OCI-M1 (cell line): Measurements from ENCODE around the gene ZNF681.
"Not testable (repeated sequence)": the region's sequence is repeated elsewhere in the genome, so short reads cannot be mapped to it uniquely, and the experiment has no call there.

ENCODE experiments used
- DNase-seq: peaks from one replicate; lab custom pipeline; 2025; lab: John Stamatoyannopoulos, UW

Gene ZNF681

DNA sequence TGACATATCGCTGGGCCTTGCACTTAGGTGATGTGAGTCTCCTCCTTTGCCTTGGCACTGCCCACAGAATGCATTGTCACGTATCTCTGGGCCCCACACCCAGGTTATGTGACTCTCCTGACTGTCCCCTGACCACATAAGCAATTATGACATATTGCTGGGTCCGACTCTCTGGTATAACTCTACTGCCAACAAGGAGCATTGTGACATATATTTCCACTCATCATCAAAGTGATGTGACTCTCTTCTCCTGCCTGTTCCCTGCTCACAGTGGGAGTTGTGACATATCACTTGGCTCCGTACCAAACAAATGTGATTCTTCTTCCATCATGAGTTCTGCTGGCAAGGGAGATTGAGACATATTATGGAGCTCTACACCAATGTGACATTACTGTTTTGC lies 15.4 kb upstream of the ZNF681 start:
- no peak for DNase-seq

DNA sequence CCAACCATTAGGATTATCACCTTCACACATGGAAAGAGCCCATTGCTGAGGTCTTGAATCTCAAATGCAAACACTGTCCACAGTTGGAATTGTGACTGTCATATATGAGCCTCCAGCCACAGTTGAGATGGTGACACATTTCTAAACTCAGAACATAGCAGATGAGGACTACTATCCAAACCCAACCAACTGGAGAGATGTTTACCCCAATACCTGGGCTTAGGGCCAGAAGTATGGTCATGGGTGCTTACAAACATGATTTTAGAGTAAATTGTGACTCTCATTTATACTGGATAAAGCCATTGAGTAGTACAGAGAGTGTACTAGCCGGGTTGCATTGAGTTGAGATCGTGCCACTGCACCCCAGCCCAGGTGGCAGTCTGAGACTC lies 14.0 kb upstream of the ZNF681 start:
- DNase-seq, result no peak

DNA sequence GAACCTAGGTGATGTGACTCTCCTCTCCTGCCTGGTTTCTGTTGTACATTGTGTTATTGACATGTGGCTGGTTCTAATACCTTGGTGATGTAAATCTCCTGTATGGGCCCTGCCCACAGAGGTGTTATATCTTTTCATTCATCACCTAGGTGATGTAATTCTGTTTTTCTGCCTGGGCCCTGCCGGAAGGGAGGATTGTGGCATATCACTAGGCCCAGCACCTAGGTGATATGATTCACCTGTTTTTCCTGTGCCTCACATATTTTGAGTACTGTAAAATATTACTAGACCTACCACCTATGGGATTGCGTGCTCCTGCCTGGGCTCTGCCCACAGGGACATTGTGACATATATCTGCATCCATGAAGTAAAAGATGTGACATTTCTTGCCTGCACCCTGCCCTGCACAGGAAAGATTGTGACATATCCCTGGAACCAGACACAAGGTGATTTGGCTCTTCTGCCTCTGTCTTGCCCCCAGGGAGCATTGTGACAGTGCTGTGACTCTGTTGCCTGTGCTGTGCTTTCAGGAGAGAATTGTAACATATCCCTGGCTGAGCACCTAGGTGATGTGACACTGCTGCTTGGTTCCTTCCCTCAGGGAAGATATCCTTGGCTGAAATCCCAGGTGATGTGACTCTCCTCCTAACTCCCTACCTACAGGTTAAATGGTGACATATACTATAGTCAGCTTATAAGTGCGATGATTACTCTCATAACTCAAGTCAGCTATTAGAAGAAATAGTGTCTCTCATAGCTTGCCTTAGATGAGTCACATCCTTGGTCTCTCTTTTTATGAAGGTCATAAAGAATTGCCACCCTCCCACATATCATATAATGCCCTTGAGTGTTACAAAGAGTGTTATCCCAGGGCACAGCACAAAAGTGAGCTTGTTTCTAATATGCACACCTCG lies 13.3 kb upstream of the ZNF681 start:
- DNase-seq, result no peak

DNA sequence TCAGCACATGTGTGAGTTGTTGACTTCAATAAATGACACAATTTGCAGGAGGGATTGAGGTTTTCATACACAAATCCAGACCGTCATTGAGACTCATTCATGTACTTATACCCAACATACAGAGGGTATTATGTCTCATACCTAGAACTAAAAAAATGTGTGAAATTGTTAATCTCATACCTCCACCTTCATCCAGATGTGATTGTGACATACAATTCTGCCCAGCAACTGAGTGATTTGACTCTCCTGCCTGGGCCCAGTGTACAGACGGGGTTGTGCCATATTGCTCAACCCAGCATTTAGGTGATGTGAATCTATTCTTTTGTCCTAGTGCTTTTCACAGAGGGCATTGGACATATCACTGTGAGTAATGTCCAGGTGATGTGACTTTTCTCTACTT lies 12.6 kb upstream of the ZNF681 start:
- DNase-seq, result no peak

DNA sequence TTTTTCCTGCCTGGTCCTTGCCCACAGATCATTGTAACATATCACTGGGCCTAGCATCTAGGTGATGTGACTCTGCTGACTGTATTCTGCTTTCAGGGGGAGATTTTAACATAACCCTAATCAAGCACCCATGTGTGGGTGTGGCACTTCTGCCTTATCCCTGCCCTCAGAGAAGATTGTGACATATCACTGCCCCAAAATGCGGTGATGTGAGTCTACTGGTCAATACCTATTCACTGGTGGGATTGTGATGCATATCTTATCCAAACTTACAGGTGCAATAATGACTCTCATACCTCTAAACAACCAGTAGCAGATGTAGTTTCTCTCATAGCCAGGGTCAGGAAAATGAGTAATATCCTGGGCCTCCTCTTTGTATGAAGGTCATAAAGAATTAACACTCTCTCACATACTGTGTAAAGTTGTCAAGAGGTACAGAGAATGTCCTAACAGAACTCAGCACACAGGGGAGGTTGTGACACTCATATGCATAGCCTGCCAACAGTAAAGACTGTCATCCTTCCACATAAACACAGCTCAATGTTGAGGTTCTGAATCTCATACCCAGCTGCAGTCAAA lies 12.1 kb upstream of the ZNF681 start:
- DNase-seq, result no peak

DNA sequence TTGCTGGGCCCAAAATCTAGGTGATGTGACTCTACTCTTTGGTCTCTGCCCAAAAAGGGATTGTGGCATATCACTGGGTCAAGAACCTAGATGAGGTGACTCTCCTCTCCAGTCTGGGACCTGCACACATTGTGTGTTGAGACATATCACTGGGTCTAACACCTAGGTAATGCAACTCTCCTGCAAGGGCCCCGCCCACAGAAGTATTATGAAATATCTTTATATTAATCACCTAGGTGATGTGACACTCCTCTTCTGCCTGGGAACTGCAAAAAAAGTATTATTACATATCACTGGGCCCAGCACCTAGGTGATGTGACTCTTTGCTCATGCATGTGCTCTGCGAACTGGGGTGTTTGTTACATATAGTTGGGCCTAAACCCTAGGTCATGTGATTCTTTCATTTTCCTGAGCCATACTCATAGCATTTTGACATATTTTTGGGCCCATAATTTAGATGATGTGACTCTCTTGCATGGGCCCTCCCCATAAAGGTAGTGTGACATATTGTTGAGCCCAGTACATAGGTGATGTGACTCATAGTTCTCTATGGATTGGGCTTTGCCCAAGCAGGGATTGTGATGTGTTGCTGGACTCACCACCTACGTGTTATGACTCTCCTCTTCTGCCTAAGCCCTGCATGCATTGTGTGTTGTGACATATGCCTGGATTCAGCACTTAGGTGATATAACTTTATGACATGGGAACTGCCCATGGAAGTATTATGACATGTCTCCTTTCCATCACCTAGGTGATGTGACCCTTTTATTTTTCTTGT lies 11.2 kb upstream of the ZNF681 start:
- no peak for DNase-seq

DNA sequence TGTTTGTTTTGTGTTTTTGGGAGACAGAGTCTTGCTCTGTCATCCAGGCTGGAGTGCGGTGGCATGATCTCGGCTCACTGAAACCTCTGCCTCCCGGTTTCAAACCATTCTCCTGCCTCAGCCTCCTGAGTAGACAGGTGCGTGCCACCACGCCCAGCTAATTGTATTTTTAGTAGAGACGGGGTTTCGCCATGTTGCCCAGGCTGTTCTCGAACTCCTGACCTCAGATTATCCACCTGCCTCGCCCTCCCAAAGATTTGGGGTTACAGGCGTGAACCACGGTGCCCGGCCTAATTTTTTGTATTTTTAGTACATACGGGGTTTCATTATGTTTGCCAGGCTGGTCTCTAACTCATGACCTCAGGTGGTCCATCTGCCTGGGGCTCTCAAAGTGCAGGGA lies 8.3 kb upstream of the ZNF681 start:
- DNase-seq, result no peak

DNA sequence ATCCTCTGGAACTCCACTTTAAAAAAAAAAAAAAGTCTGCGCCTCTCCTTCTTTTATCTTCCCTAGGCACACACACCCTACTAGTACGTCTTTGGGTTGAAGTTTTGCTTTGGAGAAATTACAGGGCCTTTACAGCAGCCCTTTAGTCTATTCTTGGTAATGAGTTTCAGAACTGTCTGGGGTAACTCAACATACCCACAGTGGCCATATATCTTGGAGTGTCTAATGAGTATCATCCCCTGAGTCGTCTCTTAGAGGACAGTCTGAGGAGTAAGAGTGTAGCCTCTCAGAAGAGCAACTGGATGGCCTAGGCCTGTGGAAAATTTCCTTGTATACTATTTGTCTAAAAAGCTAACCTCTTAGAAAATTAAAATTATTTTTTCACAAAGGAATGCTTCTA lies 6.1 kb upstream of the ZNF681 start:
- DNase-seq, result no peak

DNA sequence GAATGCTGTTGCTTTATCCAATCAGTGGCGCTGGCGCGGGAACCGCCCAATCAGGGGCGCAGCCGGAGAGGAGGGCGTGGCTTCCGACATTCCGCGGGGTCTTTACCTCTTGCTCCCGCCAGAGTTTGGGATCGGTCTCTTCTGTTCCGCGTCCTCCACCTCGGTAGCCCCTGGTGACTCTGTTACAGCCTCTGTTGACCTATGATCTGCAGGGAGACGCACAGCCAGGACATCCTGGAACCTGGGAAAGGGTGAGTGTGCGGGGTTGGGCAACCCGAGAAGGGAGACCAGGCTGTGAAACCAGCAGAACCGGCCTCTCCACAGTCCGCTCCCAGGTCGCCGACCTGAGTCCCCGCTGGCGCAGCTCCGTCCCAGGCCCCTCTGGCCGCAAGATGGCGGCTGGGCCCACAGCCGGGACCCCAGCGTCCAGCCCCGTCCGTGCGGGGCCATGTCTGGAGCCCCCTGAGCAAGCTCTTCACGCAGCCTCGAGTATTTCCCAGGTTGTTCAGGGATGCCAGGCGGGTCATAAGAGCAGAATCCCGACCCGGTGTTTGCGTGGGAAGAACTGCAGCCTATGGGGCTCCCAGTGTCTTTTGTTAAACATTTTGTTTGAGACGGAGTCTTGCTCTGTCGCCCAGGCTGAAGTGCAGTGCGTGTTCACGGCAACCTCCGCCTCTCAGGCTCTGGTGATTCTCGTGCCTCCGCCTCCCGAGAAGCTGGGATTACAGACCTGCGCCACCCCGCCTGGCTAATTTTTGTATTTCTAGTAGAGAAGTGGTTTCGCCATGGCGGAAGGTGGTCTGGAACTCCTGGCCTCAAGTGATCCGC lies 4.4 kb upstream of the ZNF681 start:
- DNase-seq, result peak; percentile 90

DNA sequence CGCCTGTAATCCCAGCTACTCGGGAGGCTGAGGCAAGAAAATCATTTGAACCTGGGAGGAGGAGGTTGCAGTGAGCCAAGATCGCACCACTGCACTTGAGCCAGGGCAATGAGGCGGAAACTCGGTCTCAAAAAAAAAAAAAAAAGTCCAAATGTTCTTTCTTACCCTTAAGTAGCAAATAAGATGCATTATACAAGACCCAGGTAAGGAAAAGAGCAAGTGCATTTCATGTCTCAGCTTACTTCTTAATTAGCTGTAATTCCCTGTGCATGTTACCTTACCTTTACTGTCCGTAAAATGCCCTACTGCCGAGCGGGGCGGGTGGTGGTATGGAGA lies 3.8 kb upstream of the ZNF681 start:
- DNase-seq, result no peak

DNA sequence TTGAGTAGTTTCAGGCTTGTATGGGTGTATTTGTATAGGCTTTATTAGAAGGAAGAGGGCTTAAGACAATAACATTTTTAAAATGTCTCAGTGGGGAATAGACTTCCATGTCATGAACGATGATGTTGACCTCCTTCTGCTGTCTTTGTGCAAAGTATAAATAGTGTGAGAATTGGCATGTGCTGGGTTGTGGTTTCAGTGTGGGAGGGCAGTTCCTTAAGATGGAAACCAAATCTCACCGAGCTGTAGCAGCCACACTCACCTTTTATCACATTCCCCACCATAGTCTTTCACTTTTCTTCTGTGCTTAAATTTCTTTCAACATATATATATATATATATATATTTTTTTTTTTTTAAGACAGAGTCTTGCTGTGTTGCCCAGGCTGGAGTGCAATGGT lies 1.6 kb upstream of the ZNF681 start:
- not testable (repeated sequence) for DNase-seq

DNA sequence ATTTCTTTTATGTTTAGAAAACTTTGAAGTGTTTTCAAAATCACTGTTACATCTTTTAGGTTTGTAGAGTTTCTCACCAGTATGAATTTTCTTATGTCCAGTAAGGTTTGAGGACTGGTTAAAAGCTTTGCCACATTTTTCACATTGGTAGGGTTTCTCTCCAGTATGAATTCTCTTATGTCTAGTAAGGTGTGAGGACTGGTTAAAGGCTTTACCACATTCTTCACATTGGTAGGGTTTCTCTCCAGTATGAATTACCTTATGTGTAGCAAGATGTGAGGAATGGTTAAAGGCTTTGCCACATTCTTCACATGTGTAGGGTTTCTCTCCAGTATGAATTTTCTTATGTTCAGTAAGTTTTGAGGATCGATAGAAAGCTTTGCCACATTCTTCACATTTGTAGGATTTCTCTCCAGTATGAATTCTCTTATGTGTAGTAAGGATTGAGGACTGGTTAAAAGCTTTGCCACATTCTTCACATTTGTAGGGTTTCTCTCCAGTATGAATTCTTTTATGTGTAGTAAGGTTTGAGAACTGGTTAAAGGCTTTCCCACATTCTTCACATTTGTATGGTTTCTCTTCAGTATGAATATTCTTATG lies 15.0 kb downstream of the ZNF681 start:
- not testable (repeated sequence) for DNase-seq

DNA sequence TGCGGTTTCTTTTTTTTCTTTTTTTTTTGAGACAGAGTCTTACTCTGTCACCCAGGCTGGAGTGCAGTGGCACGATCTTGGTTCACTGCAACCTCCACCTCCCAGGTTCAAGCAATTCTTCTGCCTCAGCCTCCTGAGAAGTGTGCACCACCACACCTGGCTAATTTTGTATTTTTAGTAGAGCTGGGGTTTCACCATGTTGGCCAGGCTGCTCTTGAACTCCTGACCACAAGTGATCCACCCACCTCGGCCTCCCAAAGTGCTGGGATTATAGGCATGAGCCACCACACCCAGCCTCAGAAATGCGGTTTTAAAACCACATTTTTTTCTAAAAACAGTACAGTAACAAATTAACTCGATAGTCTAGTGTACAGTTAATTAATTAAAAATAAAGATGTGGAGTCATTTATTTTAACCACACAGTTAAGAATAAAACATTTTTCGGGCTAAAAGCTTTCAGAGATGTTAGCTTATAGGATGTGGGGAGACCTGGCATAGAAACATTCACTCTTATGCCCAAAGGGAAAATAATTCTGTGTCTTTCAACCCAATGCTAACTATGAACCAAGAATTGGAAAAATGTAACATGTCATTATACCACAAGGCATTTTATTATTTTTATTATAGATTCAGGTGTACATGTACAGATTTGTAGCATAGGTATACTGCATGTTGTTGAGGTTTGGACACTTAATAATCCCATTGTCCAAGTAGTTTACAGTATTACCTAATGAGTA lies 27.8 kb downstream of the ZNF681 start:
- not testable (repeated sequence) for DNase-seq

DNA sequence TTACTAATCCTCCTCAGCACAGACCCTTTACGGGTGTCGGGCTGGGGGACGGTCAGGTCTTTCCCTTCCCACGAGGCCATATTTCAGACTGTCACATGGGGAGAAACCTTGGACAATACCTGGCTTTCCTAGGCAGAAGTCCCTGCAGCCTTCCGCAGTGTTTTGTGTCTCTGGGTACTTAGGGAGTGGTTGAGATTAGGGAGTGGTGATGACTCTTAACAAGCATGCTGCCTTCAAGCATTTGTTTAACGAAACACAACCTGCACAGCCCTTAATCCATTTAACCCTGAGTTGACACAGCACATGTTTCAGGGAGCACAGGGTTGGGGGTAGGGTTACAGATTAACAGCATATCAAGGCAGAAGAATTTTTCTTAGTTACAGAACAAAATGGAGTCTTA lies 34.5 kb downstream of the ZNF681 start:
- DNase-seq, result peak; percentile 76

DNA sequence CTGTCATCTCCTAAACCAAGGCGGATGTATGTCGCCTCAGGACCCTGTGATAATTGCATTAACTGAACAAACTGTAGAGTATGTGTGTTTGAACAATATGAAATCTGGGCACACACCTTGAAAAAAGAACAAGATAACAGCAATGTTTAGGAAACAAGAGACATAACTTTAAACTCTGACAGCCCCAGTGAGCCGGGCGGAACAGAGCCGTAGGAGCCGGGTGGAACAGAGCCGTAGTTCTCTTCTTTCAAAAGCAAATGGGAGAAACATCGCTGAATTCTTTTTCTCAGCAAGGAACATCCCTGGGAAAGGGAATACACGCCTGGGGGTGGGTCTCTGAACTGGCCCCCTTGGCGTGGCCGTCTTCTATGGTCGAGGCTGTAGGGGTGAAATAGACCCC lies 39.9 kb downstream of the ZNF681 start:
- no peak for DNase-seq

DNA sequence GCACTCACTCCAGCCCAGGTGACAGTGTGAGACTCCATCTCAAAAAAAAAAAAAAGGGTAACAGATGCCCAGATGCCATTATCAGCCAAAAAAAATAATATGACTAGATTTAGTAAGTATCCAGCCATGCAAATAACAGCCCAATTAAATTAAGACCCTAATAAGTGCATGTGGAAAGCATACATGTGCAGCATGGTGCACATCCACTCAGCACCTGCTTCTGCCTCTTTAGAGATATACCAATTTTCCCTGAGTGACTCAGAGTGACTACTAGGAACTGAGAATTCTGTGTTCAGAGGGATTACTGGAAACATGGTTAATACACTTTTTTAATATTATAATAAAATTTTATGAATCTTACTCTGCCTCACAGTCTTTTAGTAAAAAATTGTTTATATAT lies 41.9 kb downstream of the ZNF681 start:
- no peak for DNase-seq

DNA sequence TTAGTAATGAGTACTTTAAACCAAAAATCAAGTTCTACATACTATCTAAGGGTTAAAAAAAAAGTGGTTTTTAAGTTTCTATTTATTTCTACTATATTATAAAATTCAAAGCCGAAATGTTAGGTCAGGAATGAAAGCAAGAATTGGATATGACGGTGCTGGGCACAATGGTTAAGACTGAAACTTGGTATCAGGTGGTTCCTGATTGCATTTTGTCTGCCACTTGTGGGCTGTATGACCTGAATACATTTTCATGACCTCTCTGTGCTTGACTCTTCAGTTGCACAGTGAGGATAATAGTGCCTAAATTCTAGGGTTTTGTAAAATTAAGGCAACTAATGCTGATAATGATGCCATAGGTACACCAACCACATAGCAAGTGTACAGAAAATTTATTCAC lies 49.3 kb downstream of the ZNF681 start:
- DNase-seq, result no peak

DNA sequence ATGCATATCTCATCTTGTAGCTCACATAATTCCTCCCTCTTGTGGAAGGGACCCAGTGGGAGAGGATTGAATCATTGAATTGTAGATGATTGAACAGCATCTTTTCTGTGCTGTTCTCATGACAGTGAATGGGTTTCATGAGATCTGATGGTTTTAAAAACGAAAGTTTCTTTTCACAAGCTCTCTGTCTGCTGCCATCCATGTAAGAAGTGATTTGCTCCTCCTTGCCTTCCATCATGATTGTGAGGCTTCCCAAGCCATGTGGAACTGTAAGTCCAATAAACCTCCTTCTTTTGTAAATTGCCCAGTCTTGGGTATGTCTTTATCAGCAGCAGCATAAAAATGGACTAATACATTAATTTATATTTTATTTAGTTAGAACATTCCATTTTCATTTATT lies 52.0 kb downstream of the ZNF681 start:
- DNase-seq, result no peak

DNA sequence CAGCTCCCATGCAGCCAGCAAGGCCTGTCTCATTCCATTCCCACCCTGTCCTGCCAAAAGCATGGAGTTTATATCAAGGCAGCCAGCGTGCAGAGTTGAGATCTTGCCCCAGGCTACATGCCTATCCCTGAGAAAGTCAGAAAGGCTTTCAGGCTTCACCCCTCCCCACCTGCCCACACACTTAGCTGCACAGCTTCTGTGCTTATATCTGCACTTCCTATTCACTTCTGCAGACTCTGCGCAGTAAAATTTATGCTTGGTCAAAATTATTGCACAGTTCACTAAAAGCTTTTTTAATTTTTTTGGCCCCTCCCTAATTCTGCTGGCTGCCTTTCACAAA lies 59.2 kb downstream of the ZNF681 start:
- no peak for DNase-seq

DNA sequence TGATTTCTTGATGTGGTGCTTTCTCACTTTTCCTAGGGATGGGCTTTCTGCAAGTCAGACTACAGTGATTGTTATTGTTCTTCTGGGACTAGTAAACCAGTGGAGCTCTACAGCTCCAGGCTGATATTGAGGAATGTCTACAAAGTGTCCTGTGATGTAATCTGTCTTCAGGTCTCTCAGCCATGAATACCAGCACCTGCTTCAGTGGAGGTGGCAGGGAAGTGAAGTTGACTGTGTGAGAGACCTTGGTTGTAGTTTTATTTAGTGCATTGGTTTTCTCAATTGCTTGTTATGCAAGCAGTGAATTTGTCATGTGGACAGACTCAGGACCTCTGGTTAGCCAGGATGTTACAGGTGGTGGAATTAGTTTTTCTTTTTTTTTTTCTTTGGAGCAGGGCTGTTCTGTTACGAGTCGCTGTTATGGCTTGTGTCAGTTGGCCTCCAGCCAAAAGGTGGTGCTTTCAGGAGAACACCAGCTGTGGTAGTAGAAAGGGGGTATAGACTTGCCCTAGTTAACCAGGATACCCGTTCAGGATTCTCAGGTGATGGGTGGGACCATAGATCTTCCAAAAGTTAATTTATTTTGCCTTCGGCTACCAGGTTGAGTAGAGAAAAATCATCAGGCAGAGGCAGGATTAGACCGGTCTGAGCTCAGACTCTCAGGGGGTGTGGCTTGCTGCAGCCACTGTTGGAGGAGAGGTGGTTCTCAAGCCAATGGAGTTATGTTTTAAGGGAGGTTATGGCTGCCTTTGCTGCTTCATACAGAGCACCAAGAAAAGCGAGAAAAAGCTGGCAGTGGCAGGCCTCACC lies 59.8 kb downstream of the ZNF681 start:
- DNase-seq, result no peak
